SK-N-MC (cell line): ENCODE results near the gene FUNDC2.

Source experiments
- EZH2 ChIP-seq: fragments of 200-600 bp; sonication (generic); IDR thresholded peaks from one replicate; pipeline ENCODE4 v1.6.1; 2017; ENCODE audit warnings: antibody characterized with exemption
- FOXP2 ChIP-seq: optimal IDR thresholded peaks from 2 replicates; pipeline ENCODE3; 2011; ENCODE audit warnings: mild to moderate bottlenecking, moderate library complexity; ENCODE audit not compliant: insufficient read depth; ENCODE audit errors: extremely low read length, control extremely low read depth
- POLR2AphosphoS5 ChIP-seq: IDR thresholded peaks from 2 replicates; pipeline ENCODE4 v1.6.1; 2012; ENCODE audit warnings: mild to moderate bottlenecking, low read depth, low read length, borderline replicate concordance

GRCh38 chrX:155105919-155106318, 79.3 kb downstream of the FUNDC2 start:
- TF ChIP-seq EZH2 (no peak), POLR2AphosphoS5 (no peak), FOXP2 (no peak)
